ENCODE data around the gene HS1BP3.

DNA sequence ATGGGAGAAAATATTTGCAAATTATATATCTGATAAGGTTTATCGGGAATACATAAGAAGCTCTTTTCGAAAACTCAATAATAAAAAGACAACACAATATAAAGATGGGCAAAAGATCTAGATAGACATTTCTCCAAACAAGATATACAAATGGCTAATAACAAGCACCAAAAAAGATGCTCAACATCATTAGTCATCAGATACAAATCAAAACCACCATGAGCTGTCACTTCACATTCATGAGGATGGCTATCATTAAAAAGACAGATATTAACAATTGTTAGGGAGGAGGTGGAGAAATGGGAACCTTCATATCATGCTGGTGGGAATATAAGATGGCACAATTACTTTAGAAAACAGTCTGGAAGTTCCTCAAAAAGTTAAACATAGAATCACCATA lies 48.1 kb downstream of the HS1BP3 start:
- TF ChIP-seq POLR2A (IDR thresholded peaks at IDR 0.05) (no peak), CTCF (IDR thresholded peaks at IDR 0.05) (no peak), POLR2AphosphoS5 (IDR thresholded peaks at IDR 0.05; ENCODE audit: insufficient read depth in 1 of 2, low read depth in 1 of 2) (no peak)
